Measurements from ENCODE around the gene TRABD2B. TPM values are rescaled to one million over a fixed set of nuclear protein-coding genes. Genes with fewer than 3 reads are reported as not detected.

Gene TRABD2B
- total and polyA plus RNA-seq, 2 donors from 2014 or later = 19.8 to 62.0 TPM

DNA sequence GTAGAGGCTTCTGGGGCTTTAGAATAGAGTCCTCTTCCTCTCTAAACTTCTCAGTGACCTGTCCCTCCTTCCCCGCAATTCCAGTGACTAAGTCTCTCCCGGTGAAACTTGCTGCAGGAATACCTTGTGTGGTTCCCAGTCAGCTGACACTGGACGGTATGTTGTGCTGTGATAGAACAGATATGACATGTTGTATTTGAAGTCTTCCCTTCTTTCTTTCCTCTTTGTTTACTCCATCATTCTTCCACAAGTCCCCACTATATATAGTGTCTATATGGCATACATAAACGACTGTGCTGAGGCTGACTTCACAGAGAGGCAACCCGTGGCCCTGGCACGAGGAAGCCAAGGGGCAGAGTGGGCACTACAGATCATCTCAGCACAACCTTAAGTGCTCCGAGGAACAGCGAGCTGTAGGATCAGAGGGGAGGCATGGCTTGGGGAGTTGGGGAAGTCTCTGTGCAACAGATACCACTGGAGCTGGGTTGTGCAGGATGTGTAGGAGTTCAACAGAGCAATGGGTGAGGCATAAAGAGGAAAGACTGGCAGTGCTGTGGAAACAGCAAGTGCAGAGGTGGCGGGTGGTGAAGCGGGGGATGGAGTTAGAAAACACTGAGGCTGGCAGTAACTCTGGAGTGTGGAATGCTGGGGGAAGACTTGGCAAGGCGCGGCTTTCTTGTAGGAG lies 237.8 kb downstream of the TRABD2B start:
- no peak for FAIRE-seq
- no peaks in the 10 kb centered on the region for H3K27me3 ChIP-seq (ENCODE audit: control insufficient read depth, insufficient read depth, low read length)
- H3K9ac ChIP-seq (ENCODE audit: low read length in 3 of 3) = no peak overlapping the region

DNA sequence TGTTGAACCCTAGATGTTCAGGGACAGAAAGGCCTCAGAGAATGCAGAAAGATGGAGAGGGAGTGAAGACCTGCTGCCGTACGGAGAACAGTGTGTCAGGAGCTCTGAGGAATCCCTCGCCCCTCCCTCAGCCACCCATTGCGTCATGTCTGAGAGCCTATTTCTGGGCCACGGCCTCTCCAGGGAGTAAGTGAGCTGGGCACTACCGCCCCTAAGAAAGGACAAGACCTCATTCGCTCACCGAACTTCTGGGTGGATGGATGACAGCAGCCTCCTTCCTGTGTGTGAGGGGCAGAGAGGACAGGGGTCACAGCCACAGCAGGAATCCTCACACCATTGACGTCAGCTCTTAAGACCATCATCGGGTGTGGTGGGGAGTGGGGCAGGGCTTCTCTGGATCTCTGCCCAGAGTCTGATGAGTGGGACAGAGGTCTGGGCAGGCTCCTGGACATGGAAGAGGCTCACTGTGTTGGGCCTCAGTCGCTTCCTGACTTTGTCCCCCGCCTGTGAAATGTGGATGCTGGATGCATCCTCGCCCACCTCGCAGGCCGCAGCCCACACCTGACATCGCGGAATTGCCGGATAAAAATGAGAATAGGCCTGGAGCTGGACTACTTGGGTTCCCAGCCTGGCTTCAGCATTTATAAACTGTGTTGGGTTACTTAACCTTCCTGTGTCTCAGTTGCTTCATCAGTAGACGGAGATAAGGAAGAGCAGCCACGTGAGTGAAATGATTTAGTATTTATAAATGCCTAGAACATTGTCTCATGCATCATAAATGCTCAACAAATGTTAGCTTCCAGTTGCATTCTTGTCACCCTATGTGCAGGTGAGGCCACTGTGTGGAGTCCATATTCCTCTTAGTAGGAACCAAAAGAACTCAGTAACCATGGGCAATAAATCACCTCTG lies 238.6 kb downstream of the TRABD2B start:
- Histone ChIP-seq H3K9me3 (ENCODE audit: control insufficient read depth in 2 of 3, insufficient read depth in 1 of 3, low read length in 3 of 3) (no peaks in the 10 kb centered on the region), H3K4me3 (ENCODE audit: low read length in 3 of 3) (no peak overlapping the region), H3K27me3 (ENCODE audit: control insufficient read depth, insufficient read depth, low read length) (no peaks in the 10 kb centered on the region), H3K27ac (ENCODE audit: low read depth in 2 of 2, low read length in 2 of 2) (no peak overlapping the region), H3K36me3 (ENCODE audit: control insufficient read depth in 2 of 3, insufficient read depth in 3 of 3, low read length in 3 of 3) (no peaks in the 10 kb centered on the region), H3K9ac (ENCODE audit: low read length in 3 of 3) (no peak overlapping the region), H3K4me1 (ENCODE audit: control insufficient read depth in 2 of 3, insufficient read depth in 2 of 3, low read depth in 1 of 3, low read length in 3 of 3) (no peaks in the 10 kb centered on the region)
- no peak for TF ChIP-seq CTCF (IDR thresholded peaks at IDR 0.05; ENCODE audit: borderline replicate concordance, extremely low read depth, insufficient read depth)
- peak in 3 of 5 donors; percentile 36 to 59 (median 49) for DNase-seq
- intact Hi-C loops (cut with DNase I) = no loop called here
- FAIRE-seq = no peak

More for the DNA sequence above, 237.8 kb downstream of the TRABD2B start:
- Histone ChIP-seq H3K4me1 (ENCODE audit: control insufficient read depth in 2 of 3, insufficient read depth in 2 of 3, low read depth in 1 of 3, low read length in 3 of 3) (no peaks in the 10 kb centered on the region), H3K36me3 (ENCODE audit: control insufficient read depth in 2 of 3, insufficient read depth in 3 of 3, low read length in 3 of 3) (no peaks in the 10 kb centered on the region), H3K4me3 (ENCODE audit: low read length in 3 of 3) (no peak overlapping the region), H3K27ac (ENCODE audit: low read depth in 2 of 2, low read length in 2 of 2) (no peak overlapping the region), H3K9me3 (ENCODE audit: control insufficient read depth in 2 of 3, insufficient read depth in 1 of 3, low read length in 3 of 3) (no peaks in the 10 kb centered on the region)
- intact Hi-C loops (cut with DNase I) = no loop called here
- no peak for TF ChIP-seq CTCF (IDR thresholded peaks at IDR 0.05; ENCODE audit: borderline replicate concordance, extremely low read depth, insufficient read depth)
- peak in 2 of 5 donors; percentile 20 to 33 for DNase-seq

- peak in 2 of 5 donors; percentile 26 to 29 for DNase-seq
- FAIRE-seq = no peak
- no peak for TF ChIP-seq CTCF (IDR thresholded peaks at IDR 0.05; ENCODE audit: borderline replicate concordance, extremely low read depth, insufficient read depth)
- no peaks in the 10 kb centered on the region for H3K27me3 ChIP-seq (ENCODE audit: control insufficient read depth, insufficient read depth, low read length)
- no peak overlapping the region for H3K4me3 ChIP-seq (ENCODE audit: low read length in 3 of 3)
- intact Hi-C loops (cut with DNase I) = no loop called here
- no peaks in the 10 kb centered on the region for H3K36me3 ChIP-seq (ENCODE audit: control insufficient read depth in 2 of 3, insufficient read depth in 3 of 3, low read length in 3 of 3)
- no peak overlapping the region for H3K9ac ChIP-seq (ENCODE audit: low read length in 3 of 3)
- no peaks in the 10 kb centered on the region for H3K9me3 ChIP-seq (ENCODE audit: control insufficient read depth in 2 of 3, insufficient read depth in 1 of 3, low read length in 3 of 3)
- H3K27ac ChIP-seq (ENCODE audit: low read depth in 2 of 2, low read length in 2 of 2) = no peak overlapping the region
- no peaks in the 10 kb centered on the region for H3K4me1 ChIP-seq (ENCODE audit: control insufficient read depth in 2 of 3, insufficient read depth in 2 of 3, low read depth in 1 of 3, low read length in 3 of 3)
These were observed 239.8 kb downstream of the TRABD2B start for GRCh38 chr1:47757226-47757975.

Measured in kidney (tissue), 14 donors.